GM10847 (cell line): Measurements from ENCODE around the gene WNT6.

Experiments used
- POLR2A ChIP-seq: IDR thresholded peaks from 2 replicates; pipeline ENCODE4 v1.6.1; 2011; ENCODE audit not compliant: insufficient read length; ENCODE audit errors: extremely low read depth

Gene WNT6

DNA sequence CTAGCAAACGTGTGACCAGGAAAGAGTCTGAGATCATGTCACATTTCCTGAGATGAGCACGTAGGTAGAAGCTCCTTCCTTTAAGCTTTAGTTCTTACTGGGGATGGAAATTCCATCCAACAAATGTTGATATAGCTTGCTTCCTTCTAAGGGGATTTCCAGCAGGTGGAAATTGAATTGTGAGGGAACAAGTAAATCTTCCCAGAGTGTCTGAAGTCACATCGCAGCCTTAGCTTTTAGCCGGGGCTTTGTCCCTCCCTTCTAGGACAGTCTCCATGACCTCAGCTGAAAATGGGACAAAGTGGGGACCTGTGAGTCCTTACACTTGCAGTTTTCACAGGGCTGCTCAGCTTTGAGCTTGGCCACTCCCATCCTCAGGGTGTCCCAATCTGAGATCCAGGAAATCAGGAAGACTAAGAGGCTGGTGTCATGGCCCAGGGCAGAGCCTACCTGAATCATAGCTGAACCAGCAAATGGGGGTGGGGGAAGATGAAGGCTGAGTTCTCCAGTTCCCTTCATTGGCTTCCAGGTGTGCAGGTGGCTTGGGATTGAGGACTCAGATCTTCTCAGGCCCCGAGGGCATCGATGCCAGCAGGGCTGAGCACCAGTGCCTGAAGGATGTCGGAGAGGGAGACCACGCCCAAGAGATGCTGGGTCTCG lies 36.3 kb upstream of the WNT6 start:
- no peak for TF ChIP-seq POLR2A

DNA sequence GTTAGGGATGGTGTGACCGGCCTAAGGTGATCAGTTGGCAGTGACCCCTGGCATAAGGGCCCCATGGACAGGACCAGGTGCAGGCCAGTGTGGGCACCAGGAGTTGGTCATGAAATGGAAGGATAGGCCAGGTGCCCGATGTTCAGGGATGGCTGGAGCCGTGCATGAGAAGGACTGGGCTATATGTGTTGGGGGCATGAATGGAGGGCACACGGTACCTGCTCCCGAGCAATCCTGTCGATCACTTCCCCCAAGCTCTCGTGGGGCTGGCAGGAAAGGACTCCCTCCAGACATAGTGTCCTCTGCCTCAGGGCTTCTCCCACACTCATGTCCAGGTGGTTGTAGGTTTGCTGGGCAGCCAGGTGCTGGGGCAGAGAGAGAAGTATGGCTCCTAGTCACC lies 35.6 kb upstream of the WNT6 start:
- no peak for TF ChIP-seq POLR2A

DNA sequence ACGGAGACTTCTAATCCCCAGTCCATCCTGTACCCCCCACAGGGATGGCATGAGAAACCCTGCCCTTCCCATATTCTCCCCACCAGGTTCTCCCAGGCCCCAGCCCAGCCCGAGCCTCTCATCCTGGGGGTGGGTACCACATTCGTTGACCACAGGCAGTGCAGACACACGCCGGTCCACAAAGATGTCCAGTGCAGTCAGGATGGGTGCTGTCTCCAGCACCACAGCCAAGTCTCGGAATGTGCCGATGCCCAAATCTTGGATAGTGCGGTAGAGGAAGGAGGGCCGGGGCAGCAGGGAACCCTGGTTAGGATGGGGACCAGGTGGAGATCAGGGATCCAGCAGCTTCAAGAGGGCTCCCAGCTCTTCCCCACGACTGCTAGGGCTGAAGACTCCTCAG lies 32.8 kb upstream of the WNT6 start:
- TF ChIP-seq POLR2A: no peak

DNA sequence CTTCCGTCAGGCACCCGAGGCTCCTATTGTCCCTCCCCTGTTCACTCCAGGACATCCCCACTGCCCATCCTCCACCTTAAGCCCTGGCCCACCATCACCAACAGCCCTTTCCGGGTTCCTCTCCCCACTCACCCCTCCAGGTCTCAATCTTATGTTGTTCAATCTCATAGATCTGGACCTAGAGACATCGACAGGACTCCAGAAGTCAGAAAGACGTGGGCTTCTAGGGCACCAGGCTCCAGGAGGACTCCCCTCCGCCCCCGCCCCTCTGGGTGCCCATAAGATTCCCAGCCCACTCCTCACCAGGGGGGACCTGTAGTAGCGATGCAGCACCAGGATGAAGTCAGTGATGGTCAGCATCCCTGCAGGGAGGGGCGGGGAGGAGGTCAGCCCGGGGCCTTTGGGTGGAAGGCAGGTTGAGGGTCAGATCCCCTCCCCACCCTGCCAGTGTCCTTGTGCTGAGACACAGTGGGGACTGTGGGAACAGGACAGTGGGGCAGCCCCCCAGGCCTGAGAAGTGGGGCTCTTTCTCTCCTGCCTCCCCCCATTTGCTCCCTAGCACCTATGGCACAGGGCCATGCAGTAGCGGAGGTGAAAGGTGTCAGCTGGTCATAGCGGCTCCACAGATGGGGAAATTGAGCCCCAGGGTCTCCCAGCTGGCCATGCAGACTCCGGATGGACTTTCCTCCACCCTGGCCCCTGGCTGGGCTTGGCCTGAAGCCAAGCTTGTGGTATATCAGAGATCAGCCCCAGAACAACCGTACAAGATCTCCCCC lies 31.7 kb upstream of the WNT6 start:
- no peak for TF ChIP-seq POLR2A

DNA sequence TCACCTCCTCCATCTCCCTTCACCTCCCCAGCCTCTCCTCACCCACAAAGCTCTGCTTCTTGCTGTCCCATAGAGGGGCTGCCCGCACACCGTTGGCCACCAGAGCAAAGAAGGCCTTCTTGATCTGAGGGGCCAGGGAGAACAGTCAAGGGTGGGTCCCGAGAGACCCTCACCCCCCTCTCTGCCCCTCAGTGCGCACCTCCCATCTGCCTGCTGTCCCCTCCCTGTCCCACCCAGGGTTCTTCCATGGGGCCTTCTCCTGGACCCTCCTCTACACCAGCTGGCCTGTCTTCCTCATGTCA lies 31.2 kb upstream of the WNT6 start:
- TF ChIP-seq POLR2A: no peak

DNA sequence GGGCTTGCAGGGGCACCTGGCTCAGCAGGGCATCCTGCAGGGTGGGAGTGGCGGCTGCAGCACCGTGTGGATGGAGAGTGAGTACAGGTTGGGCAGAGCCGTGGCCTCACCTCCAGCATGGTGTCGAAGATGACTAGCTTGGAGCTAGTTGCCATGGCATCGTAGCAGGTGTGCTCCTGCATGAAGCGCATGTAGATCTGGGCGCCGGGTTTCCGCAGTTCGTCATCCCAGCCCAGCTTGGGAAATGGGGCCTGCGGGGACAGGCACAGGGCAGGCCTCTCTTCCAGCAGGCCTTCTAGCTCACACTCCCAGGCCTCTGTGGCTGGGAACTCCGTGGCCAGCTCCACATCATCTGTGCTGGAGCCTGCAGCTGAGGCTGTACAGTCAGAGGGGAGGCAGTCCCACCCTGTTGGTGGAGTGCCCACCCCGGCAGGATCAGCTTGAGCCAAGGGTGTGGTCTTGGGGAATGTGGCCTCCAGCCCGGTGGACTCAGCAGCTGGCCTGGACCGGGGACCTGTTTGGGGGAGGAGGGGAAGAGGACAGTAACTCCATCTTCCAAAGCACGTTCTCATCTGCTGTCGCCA lies 29.6 kb upstream of the WNT6 start:
- no peak for TF ChIP-seq POLR2A

DNA sequence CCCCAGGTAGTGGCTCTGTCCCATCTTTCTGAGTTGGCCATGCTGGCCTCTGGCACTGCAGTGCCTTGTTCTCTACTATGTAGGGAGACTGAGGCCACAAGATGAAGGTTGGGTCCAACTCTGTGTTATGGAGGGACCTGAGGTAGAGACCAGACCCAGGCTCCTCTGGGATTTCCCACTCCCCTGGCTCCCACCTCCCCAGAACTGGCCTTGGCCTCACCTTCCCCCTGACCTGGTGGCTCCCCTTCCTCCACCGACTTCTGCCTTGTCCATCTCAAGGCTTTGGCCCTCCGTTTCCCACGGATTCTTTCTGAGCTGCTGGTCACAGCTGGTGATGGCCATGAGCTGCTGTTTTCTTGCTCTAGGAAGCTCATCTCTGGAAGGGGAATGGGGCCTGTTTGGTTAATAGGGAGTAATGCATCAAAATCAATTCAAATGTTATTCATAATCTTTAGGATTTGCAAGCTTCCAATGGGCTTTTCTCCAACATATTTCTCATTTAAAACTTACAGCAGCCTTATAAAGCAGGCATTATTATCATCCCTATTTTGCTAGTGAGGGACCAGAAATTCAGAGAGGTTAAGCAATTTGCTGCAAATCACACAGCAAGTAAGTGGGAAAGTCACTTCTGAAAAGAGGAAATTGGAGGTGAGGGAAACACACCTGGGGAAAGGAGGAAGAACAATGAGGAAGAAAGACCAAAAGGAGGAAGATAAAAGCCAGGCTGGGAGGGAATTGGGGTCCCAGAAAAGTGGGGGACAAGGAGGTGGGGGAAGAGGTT lies 28.9 kb upstream of the WNT6 start:
- no peak for TF ChIP-seq POLR2A

DNA sequence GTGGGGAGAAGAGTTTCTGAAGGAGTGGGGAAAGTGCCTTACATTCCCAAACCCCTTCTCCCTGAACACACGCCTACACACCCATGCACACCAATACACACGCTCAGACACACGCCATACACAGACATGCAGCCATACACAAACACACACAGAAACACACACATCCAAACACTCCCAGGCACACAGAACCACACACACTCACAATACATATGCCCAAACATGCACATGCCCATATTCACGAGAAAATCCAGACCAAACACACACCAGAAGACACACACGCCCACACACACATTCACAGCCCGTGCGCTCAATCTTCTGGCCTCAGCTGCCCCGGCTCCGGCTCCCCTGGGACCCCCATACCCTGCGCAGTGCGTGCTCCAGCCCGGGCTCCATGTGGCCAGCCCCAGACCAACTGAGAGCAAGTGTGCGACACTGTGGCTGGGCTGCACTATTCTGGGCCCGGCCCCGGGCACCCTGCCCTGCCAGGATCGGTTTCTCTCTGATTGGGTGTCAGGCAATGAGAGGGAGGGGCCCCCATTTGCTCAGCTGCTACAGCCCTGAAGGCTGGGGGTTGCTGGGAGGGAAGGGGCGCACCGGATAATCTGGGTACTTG lies 28.1 kb upstream of the WNT6 start, which contains the start of gene PRKAG3:
Gene PRKAG3 (minus strand): TSS at position 426 of the 613 bp plus-strand sequence.
- no peak for TF ChIP-seq POLR2A

DNA sequence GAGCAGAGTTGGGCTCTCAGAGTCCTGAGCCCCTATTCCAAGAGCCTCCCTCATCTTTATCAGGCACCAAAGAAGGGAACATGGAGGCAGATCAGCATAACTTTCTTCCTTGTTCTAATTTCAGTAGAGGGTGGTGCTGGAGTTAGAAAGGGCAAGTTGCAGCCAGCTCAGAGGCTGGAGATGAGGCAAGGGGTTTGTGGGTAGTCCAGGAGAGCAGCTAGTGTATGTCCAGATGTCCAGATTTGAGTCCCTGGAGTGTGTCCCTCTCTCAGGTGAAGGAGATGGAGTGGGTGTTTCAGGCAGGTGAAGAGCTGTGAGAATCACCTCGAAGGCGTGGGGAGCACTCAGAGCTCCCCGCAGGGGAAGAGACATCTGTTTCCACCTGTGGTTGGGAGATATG lies 27.5 kb upstream of the WNT6 start:
- TF ChIP-seq POLR2A: no peak

DNA sequence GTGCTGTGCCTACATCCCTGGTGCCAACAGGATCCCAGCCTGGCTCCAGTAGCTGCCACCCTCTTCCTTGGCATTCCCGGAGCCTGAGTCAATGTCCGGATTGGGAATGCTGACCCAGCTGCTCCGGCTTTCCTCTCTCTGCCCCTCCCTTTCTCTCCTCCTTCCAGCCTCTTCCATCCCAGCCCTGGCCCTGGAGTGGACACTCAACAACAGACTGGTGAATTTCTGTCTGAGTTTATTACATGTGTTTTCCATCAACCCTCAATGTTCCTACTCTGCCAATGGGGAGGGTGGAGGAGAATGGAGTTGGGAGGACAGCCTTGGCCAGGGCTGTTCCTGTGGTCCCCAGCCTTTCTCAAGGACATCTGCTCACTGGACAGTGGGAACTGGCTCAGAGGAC lies 27.1 kb upstream of the WNT6 start:
- TF ChIP-seq POLR2A: no peak

DNA sequence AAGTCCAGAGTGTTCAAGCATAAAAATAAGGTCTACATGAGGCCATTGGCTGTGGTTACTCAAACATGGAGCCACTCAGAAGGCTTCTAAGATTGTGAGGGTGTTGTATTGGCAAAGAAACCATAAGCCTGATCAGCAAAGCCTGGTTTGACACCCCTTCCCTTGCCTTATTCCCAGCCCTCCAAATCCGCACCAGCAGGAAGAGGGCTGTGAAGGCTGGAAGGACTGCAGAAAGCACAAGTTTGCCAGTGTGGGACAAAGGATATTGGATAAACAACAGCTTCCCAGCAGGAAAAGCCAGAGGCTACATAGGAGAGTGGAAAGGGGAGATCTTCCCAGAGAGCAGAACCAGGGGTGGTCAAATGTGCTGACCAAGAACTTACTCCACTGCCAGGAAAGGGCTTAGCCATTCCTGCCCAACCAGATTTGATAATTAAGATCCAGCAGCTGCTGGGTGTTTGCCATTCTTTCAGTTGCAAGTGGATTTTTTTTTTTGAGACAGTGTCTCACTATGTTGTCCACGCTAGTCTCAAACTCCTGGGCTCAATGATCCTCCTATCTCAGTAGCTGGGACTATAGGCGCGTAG lies 26.5 kb upstream of the WNT6 start:
- no peak for TF ChIP-seq POLR2A

DNA sequence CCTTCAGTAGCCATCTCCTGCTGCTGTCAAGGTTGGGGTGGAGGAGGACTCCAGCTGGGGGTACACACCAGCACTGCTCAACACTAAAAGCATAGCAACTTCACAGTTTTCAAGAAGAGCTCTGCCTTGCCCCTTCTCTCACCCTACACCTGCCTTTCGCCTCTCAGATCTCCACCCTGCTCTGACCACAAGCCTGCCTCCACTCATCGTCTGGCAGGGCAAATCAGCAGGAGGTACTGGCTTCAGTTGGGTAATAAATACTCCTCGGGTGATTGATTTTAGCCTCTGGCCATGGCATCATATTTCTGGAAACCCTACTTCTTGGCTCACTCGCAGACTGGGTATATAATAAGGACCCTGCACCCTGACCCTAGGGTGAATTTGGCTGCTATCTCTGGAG lies 24.9 kb upstream of the WNT6 start:
- no peak for TF ChIP-seq POLR2A

DNA sequence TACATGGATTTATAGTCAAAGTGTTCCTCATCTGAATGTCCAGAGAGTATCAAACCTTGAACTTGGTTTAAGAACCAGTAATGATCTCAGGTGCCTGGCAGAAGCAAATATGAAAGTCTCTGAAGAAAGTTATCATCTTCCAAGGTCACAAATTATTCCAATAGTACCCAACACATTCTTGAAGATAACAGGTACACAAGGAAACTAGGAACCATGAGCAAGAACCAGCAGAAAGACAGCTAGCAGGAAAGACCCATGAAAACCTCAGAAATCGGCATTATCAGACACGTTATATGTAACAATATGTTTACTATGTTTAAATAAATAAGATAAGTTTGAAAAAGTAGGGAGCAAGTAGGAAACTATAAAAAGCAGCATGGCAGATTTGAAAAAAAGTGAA lies 22.1 kb upstream of the WNT6 start:
- TF ChIP-seq POLR2A: no peak

DNA sequence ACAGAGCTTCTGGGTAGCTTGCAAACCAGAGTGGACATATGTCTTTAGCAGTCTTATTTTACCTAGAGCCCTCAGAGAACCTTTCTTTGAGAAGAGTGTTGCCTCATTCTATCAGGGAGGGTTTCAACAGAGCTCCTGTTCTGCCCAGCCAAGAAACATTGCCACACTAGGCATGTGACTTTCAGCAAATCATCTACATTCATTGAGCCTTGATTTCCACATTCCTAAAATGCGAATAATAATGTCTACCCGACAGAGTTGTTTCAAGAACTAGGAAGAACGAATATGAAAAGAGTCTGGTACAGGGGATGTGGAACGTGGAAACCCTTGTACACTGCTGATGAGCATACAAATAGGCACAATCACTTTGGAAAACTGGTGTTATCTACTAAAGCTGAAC lies 20.2 kb upstream of the WNT6 start:
- no peak for TF ChIP-seq POLR2A

DNA sequence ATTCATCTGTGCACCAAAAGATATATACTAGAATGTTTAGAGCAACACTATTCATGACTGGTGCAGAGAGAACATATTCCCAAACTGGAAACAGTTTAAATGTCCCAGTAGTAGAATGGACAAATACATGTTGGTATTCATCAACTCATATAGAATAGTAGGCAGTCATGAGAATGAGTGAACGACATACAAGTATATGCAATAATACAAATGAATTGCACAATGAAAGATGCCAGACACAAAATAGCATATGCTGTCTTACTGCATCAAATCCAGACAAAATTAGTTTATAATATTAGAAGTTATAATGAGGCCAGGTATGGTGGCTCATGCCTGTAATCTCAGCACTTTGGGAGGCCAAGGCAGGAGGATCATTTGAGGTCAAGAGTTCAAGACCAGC lies 19.7 kb upstream of the WNT6 start:
- TF ChIP-seq POLR2A: no peak
